Activated T-cell treated with anti-CD3 and anti-CD28 coated beads, Interleukin-2, amount 50 U/mL, for 24 hours (primary cell): ENCODE results near the gene SAXO2.
"Not testable (repeated sequence)": the region's sequence is repeated elsewhere in the genome, so short reads cannot be mapped to it uniquely, and the experiment has no call there.

Source experiments
- DNase-seq: peaks from one replicate; pipeline ENCODE4 v3.0.0-alpha.2; 2020
- H3K27ac Mint-ChIP-seq: 2 replicates; pipeline ENCODE4 v1.8.0; 2020; ENCODE audit warnings: mild to moderate bottlenecking, mixed read lengths
- H3K27me3 Mint-ChIP-seq: 2 replicates; pipeline ENCODE4 v1.8.0; 2020; ENCODE audit warnings: mixed read lengths
- H3K36me3 Mint-ChIP-seq: 2 replicates; pipeline ENCODE4 v1.8.0; 2020; ENCODE audit warnings: low read depth, mixed read lengths
- H3K4me1 Mint-ChIP-seq: 2 replicates; pipeline ENCODE4 v1.8.0; 2020; ENCODE audit warnings: low read depth, mixed read lengths
- H3K4me3 Mint-ChIP-seq: 2 replicates; pipeline ENCODE4 v1.8.0; 2020; ENCODE audit warnings: mild to moderate bottlenecking, moderate library complexity, mixed read lengths
- H3K9me3 Mint-ChIP-seq: 2 replicates; pipeline ENCODE4 v1.8.0; 2020; ENCODE audit warnings: mixed read lengths

Gene SAXO2

GRCh38 chr15:82267137-82267536 lies 4.5 kb downstream of the SAXO2 start:
- Mint-ChIP-seq H3K36me3 (peaks cover 36% of the 10 kb centered on the region), H3K4me1 (peaks cover 22% of the 10 kb centered on the region)
- DNase-seq, H3K27me3 Mint-ChIP-seq, H3K9me3 Mint-ChIP-seq, H3K4me3 Mint-ChIP-seq, H3K27ac Mint-ChIP-seq: not testable (repeated sequence)

DNA sequence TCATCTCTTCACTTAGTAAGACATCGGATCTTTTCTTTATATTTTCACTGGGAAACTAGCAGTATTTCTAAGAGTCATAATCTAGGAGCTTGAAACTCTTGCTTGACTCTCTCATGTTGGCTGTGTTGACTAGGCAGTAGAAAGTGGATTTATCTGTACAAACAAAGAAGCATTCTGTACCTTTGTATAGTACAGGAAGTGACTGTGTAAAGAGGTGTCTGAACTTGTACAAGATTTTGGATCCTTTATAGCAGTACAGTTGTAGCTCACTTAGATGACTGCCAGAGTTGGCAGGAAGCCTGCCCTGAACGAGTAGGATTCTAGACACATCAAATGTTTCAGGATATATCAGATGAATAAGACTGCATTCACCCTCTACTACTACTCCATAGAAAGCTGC lies 5.8 kb downstream of the SAXO2 start:
- H3K4me3 Mint-ChIP-seq, DNase-seq, H3K27ac Mint-ChIP-seq, H3K9me3 Mint-ChIP-seq, H3K27me3 Mint-ChIP-seq: not testable (repeated sequence)
- H3K36me3 Mint-ChIP-seq, result peaks cover 28% of the 10 kb centered on the region
- peaks cover 16% of the 10 kb centered on the region for H3K4me1 Mint-ChIP-seq

- Mint-ChIP-seq H3K4me3 (no peak overlapping the region), H3K9me3 (peaks cover 15% of the 10 kb centered on the region), H3K36me3 (peaks cover 36% of the 10 kb centered on the region), H3K27me3 (no peaks in the 10 kb centered on the region), H3K4me1 (peaks cover 2% of the 10 kb centered on the region), H3K27ac (no peak overlapping the region)
- no peak for DNase-seq
Measured at GRCh38 chr15:82272154-82272553, 9.5 kb downstream of the SAXO2 start.

GRCh38 chr15:82275410-82275809 lies 12.8 kb downstream of the SAXO2 start:
- H3K27ac Mint-ChIP-seq, result no peak overlapping the region
- H3K9me3 Mint-ChIP-seq, result peaks cover 15% of the 10 kb centered on the region
- DNase-seq, result no peak
- no peak overlapping the region for H3K4me3 Mint-ChIP-seq
- no peaks in the 10 kb centered on the region for H3K4me1 Mint-ChIP-seq
- H3K27me3 Mint-ChIP-seq, result no peaks in the 10 kb centered on the region
- H3K36me3 Mint-ChIP-seq, result peaks cover 34% of the 10 kb centered on the region

- DNase-seq, result not testable (repeated sequence)
Measured at GRCh38 chr15:82281276-82281675, 18.7 kb downstream of the SAXO2 start.

GRCh38 chr15:82282386-82282785 lies 19.8 kb downstream of the SAXO2 start:
- not testable (repeated sequence) for H3K27ac Mint-ChIP-seq, H3K27me3 Mint-ChIP-seq, H3K36me3 Mint-ChIP-seq, DNase-seq, H3K4me3 Mint-ChIP-seq, H3K9me3 Mint-ChIP-seq
- H3K4me1 Mint-ChIP-seq, result peaks cover 24% of the 10 kb centered on the region

More at GRCh38 chr15:82281276-82281675, 18.7 kb downstream of the SAXO2 start:
- not testable (repeated sequence) for H3K4me3 Mint-ChIP-seq, H3K9me3 Mint-ChIP-seq, H3K36me3 Mint-ChIP-seq, H3K27me3 Mint-ChIP-seq, H3K27ac Mint-ChIP-seq
- peaks cover 13% of the 10 kb centered on the region for H3K4me1 Mint-ChIP-seq

DNA sequence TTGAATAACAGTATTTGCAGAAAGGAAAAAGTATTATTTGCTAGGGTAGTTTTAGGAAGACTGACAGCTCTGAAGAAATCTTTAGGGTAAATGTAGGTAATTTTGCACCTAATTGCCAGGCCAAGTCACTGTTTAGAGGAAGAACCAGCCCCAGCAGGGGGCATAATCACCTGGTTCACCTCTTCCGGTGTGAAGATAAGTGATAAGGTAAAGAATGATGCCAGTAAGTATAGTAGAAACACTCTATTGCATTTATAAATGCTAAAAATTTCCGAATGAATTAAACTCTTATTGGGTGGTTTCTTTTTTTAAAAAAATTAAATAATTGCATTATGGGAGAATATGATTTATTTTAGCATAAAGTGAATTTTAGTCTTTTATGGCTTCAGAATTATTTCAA lies 21.8 kb downstream of the SAXO2 start:
- not testable (repeated sequence) for H3K27ac Mint-ChIP-seq, DNase-seq, H3K27me3 Mint-ChIP-seq, H3K4me3 Mint-ChIP-seq, H3K36me3 Mint-ChIP-seq, H3K9me3 Mint-ChIP-seq
- H3K4me1 Mint-ChIP-seq, result peaks cover 28% of the 10 kb centered on the region

DNA sequence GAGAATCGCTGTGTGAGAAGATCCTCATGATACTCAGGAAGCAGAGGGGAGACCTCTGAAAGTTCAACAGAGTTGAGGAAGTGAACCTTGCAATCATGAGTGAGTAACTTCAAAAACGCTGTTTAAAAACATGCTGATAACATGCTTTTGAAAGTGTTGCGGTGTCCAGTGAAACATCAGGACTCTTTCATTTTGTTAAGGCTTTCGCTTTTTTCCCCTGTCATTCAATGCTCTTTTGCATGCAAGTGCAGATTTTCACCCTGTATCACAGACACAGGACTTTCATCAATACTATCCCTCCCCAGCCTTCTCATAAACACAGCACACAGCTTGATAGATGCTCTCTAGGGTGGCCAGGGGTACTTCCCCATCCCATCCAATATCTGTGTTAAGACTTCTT lies 23.9 kb downstream of the SAXO2 start:
- Mint-ChIP-seq H3K4me1 (peaks cover 31% of the 10 kb centered on the region), H3K27ac (peak overlapping the region; percentile 23)
- not testable (repeated sequence) for H3K36me3 Mint-ChIP-seq, DNase-seq, H3K27me3 Mint-ChIP-seq, H3K9me3 Mint-ChIP-seq, H3K4me3 Mint-ChIP-seq

DNA sequence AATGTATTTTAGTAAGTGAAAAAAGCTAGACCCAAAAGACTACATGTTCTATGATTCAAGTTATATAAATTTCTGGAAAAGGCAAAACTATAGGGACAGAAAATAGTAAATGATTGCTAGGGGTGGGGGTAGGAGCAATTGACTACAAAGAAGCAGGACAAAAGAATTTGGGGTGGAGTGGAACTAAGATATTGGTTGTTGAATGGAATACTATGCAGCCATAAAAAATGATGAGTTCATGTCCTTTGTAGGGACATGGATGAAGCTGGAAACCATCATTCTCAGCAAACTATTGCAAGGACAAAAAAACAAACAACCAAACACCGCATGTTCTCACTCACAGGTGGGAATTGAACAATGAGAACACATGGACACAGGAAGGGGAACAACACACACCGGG lies 25.6 kb downstream of the SAXO2 start:
- not testable (repeated sequence) for H3K27ac Mint-ChIP-seq, H3K9me3 Mint-ChIP-seq, H3K36me3 Mint-ChIP-seq, H3K4me3 Mint-ChIP-seq, DNase-seq, H3K27me3 Mint-ChIP-seq
- peaks cover 35% of the 10 kb centered on the region for H3K4me1 Mint-ChIP-seq

DNA sequence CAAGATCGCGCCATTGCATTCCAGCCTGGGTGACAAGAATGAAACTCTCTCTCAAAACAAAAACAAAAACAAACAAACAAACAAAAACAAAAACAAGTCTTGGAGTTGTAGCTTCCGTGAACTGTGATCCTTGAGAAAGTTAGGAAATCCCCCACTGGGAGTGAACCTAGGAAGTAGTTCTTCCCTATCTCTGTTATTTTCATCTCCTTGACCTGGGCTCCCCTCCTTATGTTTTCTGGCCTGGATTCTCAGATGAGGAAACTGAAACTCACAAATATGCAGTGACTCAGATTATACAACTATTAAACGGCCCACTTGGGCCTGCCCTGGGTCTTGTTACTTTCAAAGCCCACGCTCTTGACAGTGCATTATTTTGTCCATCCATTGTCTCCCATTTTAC lies 29.7 kb downstream of the SAXO2 start:
- Mint-ChIP-seq H3K4me1 (peaks cover 14% of the 10 kb centered on the region), H3K36me3 (no peaks in the 10 kb centered on the region), H3K27me3 (no peaks in the 10 kb centered on the region), H3K4me3 (no peak overlapping the region), H3K27ac (no peak overlapping the region), H3K9me3 (peaks cover 4% of the 10 kb centered on the region)
- no peak for DNase-seq

DNA sequence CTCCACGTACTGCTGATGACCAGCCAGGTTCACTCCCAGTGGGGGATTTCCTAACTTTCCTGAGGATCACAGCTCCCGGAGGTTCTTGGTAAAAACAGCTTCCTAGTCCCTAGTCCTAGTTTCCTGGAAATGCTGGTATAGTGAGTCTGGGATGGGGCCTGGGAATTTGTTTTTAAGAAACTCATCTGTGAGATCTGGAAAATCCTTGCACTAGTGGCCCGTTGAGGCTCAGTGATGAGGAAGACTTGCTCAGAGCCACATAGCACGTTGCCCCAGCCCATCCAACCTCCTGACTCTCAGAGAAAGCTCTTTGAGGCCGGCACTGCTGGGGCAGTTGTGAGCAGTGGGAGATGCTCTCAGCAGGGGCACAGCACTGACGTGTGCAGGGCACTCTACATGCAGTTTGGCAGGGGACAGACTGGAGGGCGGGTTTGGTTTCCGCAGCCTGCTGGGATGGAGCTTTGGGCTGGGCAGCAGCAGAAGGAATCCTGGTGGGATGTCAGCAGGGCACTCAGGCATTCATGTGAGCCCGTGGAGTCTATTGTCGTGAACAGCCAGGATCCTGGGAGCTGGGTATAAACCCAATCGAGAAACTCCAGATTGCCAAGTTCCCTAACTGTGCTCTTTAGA lies 31.6 kb downstream of the SAXO2 start:
- Mint-ChIP-seq H3K36me3 (no peaks in the 10 kb centered on the region), H3K4me3 (no peak overlapping the region), H3K27ac (no peak overlapping the region), H3K4me1 (peaks cover 23% of the 10 kb centered on the region), H3K27me3 (no peaks in the 10 kb centered on the region), H3K9me3 (no peaks in the 10 kb centered on the region)
- no peak for DNase-seq

- Mint-ChIP-seq H3K4me1 (peaks cover 22% of the 10 kb centered on the region), H3K36me3 (no peaks in the 10 kb centered on the region), H3K27me3 (no peaks in the 10 kb centered on the region), H3K4me3 (no peak overlapping the region), H3K9me3 (no peaks in the 10 kb centered on the region), H3K27ac (no peak overlapping the region)
- no peak for DNase-seq
Measured at GRCh38 chr15:82297546-82297945, 34.9 kb downstream of the SAXO2 start.

DNA sequence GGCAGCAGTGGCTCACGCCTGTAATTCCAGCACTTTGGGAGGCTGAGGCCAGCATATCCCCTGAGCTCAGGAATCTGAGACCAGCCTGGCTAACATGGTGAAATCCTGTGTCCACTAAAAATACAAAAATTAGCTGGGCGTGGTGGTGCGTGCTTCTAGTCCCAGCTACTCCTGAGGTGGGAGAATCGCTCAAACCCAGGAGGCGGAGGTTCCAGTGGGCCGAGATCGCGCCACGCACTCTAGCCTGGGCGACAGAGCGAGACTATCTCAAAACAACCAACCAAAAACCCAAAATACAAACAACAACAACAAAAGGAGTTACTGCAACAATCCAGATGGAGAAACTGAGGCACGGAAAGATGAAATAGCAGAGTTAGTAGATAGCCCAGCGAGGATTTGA lies 35.4 kb downstream of the SAXO2 start:
- Mint-ChIP-seq H3K9me3 (no peaks in the 10 kb centered on the region), H3K4me1 (peaks cover 20% of the 10 kb centered on the region), H3K36me3 (no peaks in the 10 kb centered on the region), H3K4me3 (peak overlapping the region; percentile 12), H3K27ac (no peak overlapping the region), H3K27me3 (no peaks in the 10 kb centered on the region)
- DNase-seq, result no peak

DNA sequence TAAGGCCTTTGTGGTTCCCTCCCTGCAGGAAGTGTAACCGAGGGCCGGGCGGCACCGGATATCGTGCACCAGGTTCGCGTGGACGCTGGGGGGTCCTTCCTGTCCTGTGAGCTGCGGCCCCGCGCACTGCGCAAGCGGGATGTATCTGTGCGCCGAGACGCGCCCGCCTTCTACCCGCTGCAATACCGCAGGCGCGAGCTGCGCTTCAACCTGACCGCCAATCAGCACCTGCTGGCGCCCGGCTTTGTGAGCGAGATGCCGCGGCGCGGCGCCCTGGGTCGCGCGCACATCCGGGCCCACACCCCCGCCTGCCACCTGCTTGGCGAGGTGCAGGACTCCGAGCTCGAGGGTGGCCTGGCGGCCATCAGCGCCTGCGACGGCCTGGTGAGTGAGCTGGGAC lies 35.9 kb downstream of the SAXO2 start:
- DNase-seq, result peak; percentile 78
- Mint-ChIP-seq H3K4me1 (peaks cover 20% of the 10 kb centered on the region), H3K27me3 (no peaks in the 10 kb centered on the region), H3K36me3 (no peaks in the 10 kb centered on the region), H3K27ac (peak overlapping the region; percentile 8), H3K4me3 (no peak overlapping the region), H3K9me3 (no peaks in the 10 kb centered on the region)

- not testable (repeated sequence) for H3K4me3 Mint-ChIP-seq, H3K27me3 Mint-ChIP-seq, H3K9me3 Mint-ChIP-seq, H3K36me3 Mint-ChIP-seq, DNase-seq, H3K27ac Mint-ChIP-seq
- peaks cover 21% of the 10 kb centered on the region for H3K4me1 Mint-ChIP-seq
Measured at GRCh38 chr15:82299511-82299914, 36.9 kb downstream of the SAXO2 start.

DNA sequence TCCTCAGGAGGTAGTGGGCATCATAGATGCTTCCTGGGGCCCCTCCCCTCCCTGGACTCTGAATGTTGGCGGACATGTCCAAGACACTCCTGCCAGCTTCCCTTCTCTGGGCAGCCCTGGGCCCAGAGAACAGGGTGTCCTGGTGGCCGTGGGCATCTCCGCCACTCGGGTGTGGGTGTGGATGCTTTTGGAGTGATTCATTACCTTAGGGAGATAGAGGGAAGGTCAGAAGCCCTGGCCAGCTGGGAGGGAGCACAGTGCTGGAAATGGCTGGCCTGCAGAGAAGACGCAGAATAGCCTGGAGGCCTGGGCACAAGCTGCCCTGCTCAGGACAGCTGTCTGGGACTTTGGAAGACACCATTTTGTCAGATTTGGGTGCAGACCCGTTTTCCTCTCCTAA lies 37.7 kb downstream of the SAXO2 start:
- not testable (repeated sequence) for H3K9me3 Mint-ChIP-seq, H3K27me3 Mint-ChIP-seq, DNase-seq, H3K36me3 Mint-ChIP-seq, H3K27ac Mint-ChIP-seq, H3K4me3 Mint-ChIP-seq
- H3K4me1 Mint-ChIP-seq, result peaks cover 28% of the 10 kb centered on the region
